SK-N-MC (cell line): ENCODE results near the gene TDP1.

ENCODE experiments used
- EZH2 ChIP-seq: fragments of 200-600 bp; sonication (generic); IDR thresholded peaks from one replicate; pipeline ENCODE4 v1.6.1; 2017; ENCODE audit warnings: antibody characterized with exemption
- FOXP2 ChIP-seq: optimal IDR thresholded peaks from 2 replicates; pipeline ENCODE3; 2011; ENCODE audit warnings: mild to moderate bottlenecking, moderate library complexity; ENCODE audit not compliant: insufficient read depth; ENCODE audit errors: extremely low read length, control extremely low read depth
- POLR2AphosphoS5 ChIP-seq: IDR thresholded peaks from 2 replicates; pipeline ENCODE4 v1.6.1; 2012; ENCODE audit warnings: mild to moderate bottlenecking, low read depth, low read length, borderline replicate concordance

GRCh38 chr14:89921346-89921745 lies 34.4 kb upstream of the TDP1 start:
- TF ChIP-seq POLR2AphosphoS5 (no peak), EZH2 (no peak), FOXP2 (no peak)
